Esophagus muscularis mucosa (tissue), 4 donors: ENCODE results near the gene CASKIN2. TPM values are rescaled to one million over a fixed set of nuclear protein-coding genes. Genes with fewer than 3 reads are reported as not detected.

ENCODE experiments used
- DNase-seq: peaks from one replicate; pipeline ENCODE4 v3.0.0-alpha.2; 2017; ENCODE audit errors: extremely low spot score
- H3K27ac ChIP-seq, 4 donors: fragments of 200-600 bp; sonication (generic); replicated peaks in 1 of 4; 1 replicate in 3 of 4; 2 replicates in 1 of 4; pipeline ENCODE4 v1.5.1; 2016 to 2019; ENCODE audit warnings: mild to moderate bottlenecking in 1 of 4
- H3K27me3 ChIP-seq, 4 donors: fragments of 200-600 bp; sonication (generic); one replicate each; pipeline versions ENCODE4 v1.5.1 to v1.6.0; 2016 to 2019
- H3K36me3 ChIP-seq, 4 donors: fragments of 200-600 bp; sonication (generic); one replicate each; pipeline ENCODE4 v1.5.1; 2016 to 2019
- H3K4me1 ChIP-seq, 4 donors: fragments of 200-600 bp; sonication (generic); one replicate each; pipeline ENCODE4 v1.5.1; 2016 to 2019
- H3K4me3 ChIP-seq, 4 donors: fragments of 200-600 bp; sonication (generic); 1 replicate in 2 of 4; 2 replicates in 2 of 4; pipeline ENCODE4 v1.5.1; 2016 to 2019; ENCODE audit warnings: mild to moderate bottlenecking in 4 of 4, moderate library complexity in 1 of 4
- H3K9me3 ChIP-seq, 4 donors: fragments of 200-600 bp; sonication (generic); 1 replicate in 3 of 4; 2 replicates in 1 of 4; pipeline ENCODE4 v1.5.1; 2016 to 2019
- CTCF ChIP-seq, 3 experiments: fragments of 200-600 bp in 2 of 3; fragments of 450-650 bp in 1 of 3; sonication (generic) in 2 of 3; IDR thresholded peaks; one replicate each; pipeline ENCODE4 v1.5.1; 2017 to 2019; ENCODE audit warnings: antibody characterized with exemption in 3 of 3, mild to moderate bottlenecking in 2 of 3, moderate library complexity in 1 of 3
- EP300 ChIP-seq: sonication (generic); formaldehyde crosslinking; IDR thresholded peaks from one replicate; pipeline ENCODE4 v1.6.1; 2017; ENCODE audit warnings: antibody characterized with exemption
- POLR2A ChIP-seq: fragments of 450-650 bp; IDR thresholded peaks from one replicate; pipeline ENCODE4 v1.6.1; 2017; ENCODE audit warnings: antibody characterized with exemption, moderate library complexity, mild to moderate bottlenecking, low read depth
- POLR2AphosphoS5 ChIP-seq, 2 donors: sonication (generic); formaldehyde crosslinking; IDR thresholded peaks; one replicate each; pipeline ENCODE4 v1.6.1; 2017; ENCODE audit warnings: antibody characterized with exemption in 2 of 2
- WGBS: methylation state at CpG from one replicate; pipeline ENCODE4 v1.1.5; 2018; 5-methylcytosine and 5-hydroxymethylcytosine counted together
- intact Hi-C: fragments of 100-400 bp; cut with DNase I; formaldehyde crosslinking; loops from one replicate; pipeline ENCODE4 v1.15.1; 2023
- total RNA-seq, 4 donors: library from RNA; depleted of rRNA; stranded (reverse); fragments of >200 nt; gene quantifications; one replicate each; pipeline versions ENCODE4 v1.1.0 to v1.2.1, GENCODE V29; 2016

Gene CASKIN2
- total RNA-seq, 4 donors from 2014 or later = 16.2 to 43.5 (median 35.5) TPM

GRCh38 chr17:75547091-75547490 is 31.8 kb upstream of the CASKIN2 start:
- H3K36me3 ChIP-seq = no peaks in the 10 kb centered on the region
- H3K9me3 ChIP-seq = no peaks in the 10 kb centered on the region
- no peak overlapping the region for H3K27ac ChIP-seq
- WGBS = 80% methylated on average over 9 of the region's 9 CpGs
- no peak for DNase-seq
- H3K27me3 ChIP-seq = no peaks in the 10 kb centered on the region
- no peak overlapping the region for H3K4me3 ChIP-seq
- H3K4me1 ChIP-seq = no peaks in the 10 kb centered on the region
- TF ChIP-seq EP300 (no peak), POLR2AphosphoS5 (IDR thresholded peaks at IDR 0.05) (no peak), POLR2A (no peak), CTCF (IDR thresholded peaks at IDR 0.05) (no peak)
- intact Hi-C loops = no loop called here

GRCh38 chr17:75546181-75546580 is 30.8 kb upstream of the CASKIN2 start:
- no peak overlapping the region for H3K27ac ChIP-seq
- TF ChIP-seq POLR2A (no peak), EP300 (no peak), POLR2AphosphoS5 (IDR thresholded peaks at IDR 0.05) (no peak), CTCF (IDR thresholded peaks at IDR 0.05) (no peak)
- 96% methylated on average over 13 of the region's 13 CpGs for WGBS
- H3K9me3 ChIP-seq = no peaks in the 10 kb centered on the region
- no peaks in the 10 kb centered on the region for H3K27me3 ChIP-seq
- H3K4me1 ChIP-seq = no peaks in the 10 kb centered on the region
- intact Hi-C loops = no loop called here
- no peak overlapping the region for H3K4me3 ChIP-seq
- H3K36me3 ChIP-seq = no peaks in the 10 kb centered on the region
- no peak for DNase-seq

GRCh38 chr17:75544250-75544649 is 28.9 kb upstream of the CASKIN2 start:
- intact Hi-C loops = no loop called here
- no peak for DNase-seq
- Histone ChIP-seq H3K4me3 (no peak overlapping the region), H3K27ac (no peak overlapping the region), H3K36me3 (no peaks in the 10 kb centered on the region), H3K27me3 (no peaks in the 10 kb centered on the region), H3K9me3 (no peaks in the 10 kb centered on the region), H3K4me1 (no peaks in the 10 kb centered on the region)
- TF ChIP-seq POLR2A (no peak), POLR2AphosphoS5 (IDR thresholded peaks at IDR 0.05) (no peak), EP300 (no peak), CTCF (IDR thresholded peaks at IDR 0.05) (no peak)
- 76% methylated on average over 8 of the region's 8 CpGs for WGBS

DNA sequence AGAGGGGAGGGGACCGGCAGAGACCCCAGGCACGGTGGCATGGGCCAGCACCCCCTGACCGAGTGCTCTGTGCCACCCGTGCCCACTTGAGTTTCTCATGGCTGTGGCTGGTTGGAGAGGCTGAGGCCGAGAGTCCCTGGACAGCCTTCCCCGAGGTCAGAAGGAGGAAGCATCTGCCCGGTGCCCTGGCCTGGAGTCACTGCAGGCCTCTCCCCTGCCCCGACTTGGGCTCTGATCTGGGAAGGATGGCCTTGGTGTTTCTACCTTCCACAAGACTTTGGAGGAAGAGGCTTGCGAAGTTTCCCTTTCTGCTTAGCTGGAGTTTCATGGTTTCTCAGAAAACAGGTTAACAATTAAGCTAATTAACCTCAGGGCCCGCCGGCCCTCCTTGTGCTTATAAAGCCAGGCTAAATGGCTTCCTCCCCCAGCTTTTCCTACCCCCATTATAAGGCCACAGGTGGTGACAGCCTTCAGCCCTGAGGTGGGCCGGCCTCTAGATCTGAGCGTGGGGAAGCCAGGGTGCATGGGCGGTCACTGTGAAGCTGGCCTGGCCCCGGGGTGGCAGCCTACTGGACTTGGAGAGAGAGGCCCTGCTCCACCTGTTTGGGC is 27.5 kb upstream of the CASKIN2 start:
- H3K36me3 ChIP-seq = no peaks in the 10 kb centered on the region
- intact Hi-C loops = no loop called here
- WGBS = 91% methylated on average over 6 of the region's 15 CpGs
- no peak overlapping the region for H3K4me3 ChIP-seq
- DNase-seq = no peak
- no peaks in the 10 kb centered on the region for H3K27me3 ChIP-seq
- no peak overlapping the region for H3K27ac ChIP-seq
- TF ChIP-seq EP300 (no peak), POLR2AphosphoS5 (IDR thresholded peaks at IDR 0.05) (no peak), POLR2A (no peak), CTCF (IDR thresholded peaks at IDR 0.05) (no peak)
- H3K9me3 ChIP-seq = no peaks in the 10 kb centered on the region
- no peaks in the 10 kb centered on the region for H3K4me1 ChIP-seq

GRCh38 chr17:75542229-75542628 is 26.9 kb upstream of the CASKIN2 start:
- Histone ChIP-seq H3K4me3 (no peak overlapping the region), H3K9me3 (no peaks in the 10 kb centered on the region), H3K4me1 (no peaks in the 10 kb centered on the region), H3K36me3 (no peaks in the 10 kb centered on the region), H3K27me3 (no peaks in the 10 kb centered on the region), H3K27ac (no peak overlapping the region)
- intact Hi-C loops = no loop called here
- 90% methylated on average over 8 of the region's 8 CpGs for WGBS
- no peak for DNase-seq
- TF ChIP-seq CTCF (IDR thresholded peaks at IDR 0.05) (no peak), EP300 (no peak), POLR2A (no peak), POLR2AphosphoS5 (IDR thresholded peaks at IDR 0.05) (no peak)
